Stimulated activated naive B cell treated with anti-CD40 and anti-IgM and Interleukin-4, amounts not matched to agents 10 μg/mL and 1 μg/mL and 100 μg/mL, for 72 hours (primary cell): ENCODE measurements around the gene RAB3IL1.

Experiments used
- ATAC-seq, 2 donors: fragments of 150-1000 bp; cut with Tn5 transposase; replicated peaks; 2 replicates each; pipeline ENCODE4 v1.10.0; 2021; ENCODE audit warnings: moderate library complexity in 1 of 2
- DNase-seq: peaks from one replicate; pipeline ENCODE4 v3.0.0; 2021
- H3K27ac Mint-ChIP-seq: one replicate; pipeline ENCODE4 v1.8.0; 2022; ENCODE audit warnings: mild to moderate bottlenecking, mixed read lengths
- H3K27me3 Mint-ChIP-seq, 2 donors: one replicate each; pipeline ENCODE4 v1.8.0; 2022; ENCODE audit warnings: mixed read lengths in 2 of 2
- H3K36me3 Mint-ChIP-seq, 2 donors: one replicate each; pipeline ENCODE4 v1.8.0; 2022; ENCODE audit warnings: mixed read lengths in 2 of 2, mild to moderate bottlenecking in 1 of 2
- H3K4me1 Mint-ChIP-seq, 2 donors: one replicate each; pipeline ENCODE4 v1.8.0; 2022; ENCODE audit warnings: mixed read lengths in 2 of 2, mild to moderate bottlenecking in 1 of 2
- H3K4me3 Mint-ChIP-seq, 2 donors: one replicate each; pipeline ENCODE4 v1.8.0; 2022; ENCODE audit warnings: mild to moderate bottlenecking in 2 of 2, mixed read lengths in 2 of 2, moderate library complexity in 1 of 2
- H3K9me3 Mint-ChIP-seq, 2 donors: one replicate each; pipeline ENCODE4 v1.8.0; 2022; ENCODE audit warnings: mixed read lengths in 2 of 2, mild to moderate bottlenecking in 1 of 2

Gene RAB3IL1

DNA sequence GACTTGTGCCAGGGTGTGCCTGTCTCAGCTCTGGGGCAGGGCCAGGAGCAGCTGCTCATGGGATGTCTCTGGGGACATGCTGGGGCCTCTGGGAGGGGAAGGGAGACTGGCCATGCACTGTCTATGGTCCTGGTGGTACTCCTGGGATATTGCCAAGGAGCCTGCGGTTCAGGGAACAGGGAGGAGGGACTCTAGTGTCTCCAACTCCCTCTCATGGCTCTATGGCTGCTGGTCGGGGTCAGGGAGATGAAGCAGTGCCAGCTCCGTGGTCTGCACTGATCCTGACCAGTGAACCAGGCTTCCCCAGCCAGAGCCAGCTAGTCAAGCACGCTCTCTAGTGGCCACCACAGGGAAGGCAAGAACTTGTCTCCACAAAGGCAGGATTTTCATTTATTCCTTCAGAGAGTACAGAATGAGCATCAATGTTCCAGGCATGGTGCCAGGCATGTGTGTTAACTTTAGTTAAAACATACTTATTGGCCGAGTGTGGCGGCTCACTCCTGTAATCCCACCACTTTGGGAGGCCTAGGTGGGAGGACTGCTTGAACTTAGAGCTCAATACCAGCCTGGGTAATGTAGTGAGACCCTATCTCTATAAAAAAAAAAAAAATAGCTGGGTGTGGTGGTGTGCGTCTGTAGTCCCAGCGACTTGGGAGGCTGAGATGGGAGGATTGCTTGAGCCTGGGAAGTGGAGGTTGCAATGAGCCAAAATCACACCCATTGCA is 30.3 kb upstream of the RAB3IL1 start:
- H3K36me3 Mint-ChIP-seq: no peaks in the 10 kb centered on the region

GRCh38 chr11:61946894-61947293 is 29.5 kb upstream of the RAB3IL1 start:
- no peaks in the 10 kb centered on the region for H3K9me3 Mint-ChIP-seq
- H3K27ac Mint-ChIP-seq: no peak overlapping the region
- H3K4me1 Mint-ChIP-seq: peaks cover 11 to 14% of the 10 kb centered on the region in 2 donors
- DNase-seq (no peak), ATAC-seq (no peak)
- H3K36me3 Mint-ChIP-seq: no peaks in the 10 kb centered on the region
- H3K27me3 Mint-ChIP-seq: peaks cover under 1 to 3% of the 10 kb centered on the region in 2 donors
- no peak overlapping the region for H3K4me3 Mint-ChIP-seq

More for the DNA sequence above, 30.3 kb upstream of the RAB3IL1 start:
- peaks cover 11 to 14% of the 10 kb centered on the region in 2 donors for H3K4me1 Mint-ChIP-seq
- no peak overlapping the region for H3K27ac Mint-ChIP-seq
- H3K9me3 Mint-ChIP-seq: no peaks in the 10 kb centered on the region
- peaks cover 3 to 6% of the 10 kb centered on the region in 2 donors for H3K27me3 Mint-ChIP-seq
- DNase-seq: peak; percentile 62
- peak; percentile 85 to 90 for ATAC-seq
- H3K4me3 Mint-ChIP-seq: no peak overlapping the region

DNA sequence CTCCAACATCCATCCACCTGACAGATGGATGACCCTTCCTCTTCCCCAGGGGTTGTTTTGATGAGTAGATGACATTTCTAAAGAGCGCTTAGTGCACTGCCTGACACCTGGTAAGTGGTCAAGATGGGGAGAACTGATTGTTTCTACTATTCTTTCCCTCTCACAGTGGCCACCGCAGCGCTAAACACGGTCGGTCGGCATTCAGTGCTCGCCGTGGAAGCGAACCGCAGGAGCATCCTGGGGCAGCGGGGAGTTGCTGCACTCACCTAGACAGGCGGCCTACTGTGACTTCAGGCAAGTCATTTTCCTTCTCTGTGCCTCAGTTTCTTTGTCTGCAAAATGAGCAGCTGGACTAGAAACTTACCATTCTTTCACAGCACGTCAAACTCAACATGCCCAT is 27.8 kb upstream of the RAB3IL1 start:
- H3K4me3 Mint-ChIP-seq: no peak overlapping the region
- no peaks in the 10 kb centered on the region for H3K9me3 Mint-ChIP-seq

GRCh38 chr11:61940466-61940865 is 23.1 kb upstream of the RAB3IL1 start:
- DNase-seq (no peak), ATAC-seq (no peak)
- H3K4me3 Mint-ChIP-seq: no peak overlapping the region
- H3K27ac Mint-ChIP-seq: no peak overlapping the region
- H3K4me1 Mint-ChIP-seq: no peaks in the 10 kb centered on the region
- peaks cover 3% of the 10 kb centered on the region in 2 donors for H3K36me3 Mint-ChIP-seq
- H3K27me3 Mint-ChIP-seq: peaks cover 5 to 27% of the 10 kb centered on the region in 2 donors
- peaks cover 10 to 11% of the 10 kb centered on the region in 2 donors for H3K9me3 Mint-ChIP-seq

More for the DNA sequence above, 27.8 kb upstream of the RAB3IL1 start:
- DNase-seq (no peak), ATAC-seq (no peak)
- Mint-ChIP-seq H3K27ac (no peak overlapping the region), H3K36me3 (no peaks in the 10 kb centered on the region), H3K27me3 (no peaks in the 10 kb centered on the region), H3K4me1 (peaks cover 10 to 14% of the 10 kb centered on the region in 2 donors)

- peaks cover 15% of the 10 kb centered on the region in 2 donors for H3K9me3 Mint-ChIP-seq
- no peak overlapping the region for H3K4me3 Mint-ChIP-seq
- H3K36me3 Mint-ChIP-seq: peaks cover 6 to 7% of the 10 kb centered on the region in 2 donors
- H3K27ac Mint-ChIP-seq: no peak overlapping the region
- DNase-seq (no peak), ATAC-seq (no peak)
- H3K27me3 Mint-ChIP-seq: peaks cover 24 to 48% of the 10 kb centered on the region in 2 donors
- H3K4me1 Mint-ChIP-seq: no peaks in the 10 kb centered on the region
Observed at GRCh38 chr11:61935861-61936260, 18.5 kb upstream of the RAB3IL1 start.

DNA sequence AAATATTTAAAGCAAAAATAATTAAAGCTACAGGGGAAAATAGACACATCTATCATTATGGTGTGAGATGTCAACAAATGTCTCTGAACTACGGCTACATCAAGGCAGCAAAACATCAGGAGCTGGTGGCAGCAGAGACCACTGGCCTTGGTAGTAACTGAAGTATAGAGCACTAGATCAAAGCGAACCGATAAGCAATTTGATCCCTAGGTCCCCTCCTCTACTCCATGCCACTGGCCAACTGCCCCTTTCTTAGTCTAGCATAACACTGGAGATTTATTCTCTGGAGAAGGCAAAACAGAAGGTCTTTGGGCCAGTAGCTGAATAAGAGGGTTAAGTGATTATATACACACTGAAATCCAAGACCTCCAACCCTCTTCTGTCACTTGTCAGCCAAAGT is 13.6 kb upstream of the RAB3IL1 start:
- Mint-ChIP-seq H3K27ac (no peak overlapping the region), H3K36me3 (peaks cover 3 to 4% of the 10 kb centered on the region in 2 donors), H3K27me3 (peaks cover 22 to 30% of the 10 kb centered on the region in 2 donors), H3K9me3 (peaks cover 5 to 8% of the 10 kb centered on the region in 2 donors), H3K4me3 (no peak overlapping the region), H3K4me1 (no peaks in the 10 kb centered on the region)
- no peak for DNase-seq
- ATAC-seq: no peak

- Mint-ChIP-seq H3K4me1 (no peaks in the 10 kb centered on the region), H3K9me3 (peaks cover 4 to 6% of the 10 kb centered on the region in 2 donors), H3K27ac (no peak overlapping the region), H3K27me3 (peaks cover 21 to 31% of the 10 kb centered on the region in 2 donors), H3K36me3 (peaks cover 3 to 4% of the 10 kb centered on the region in 2 donors), H3K4me3 (no peak overlapping the region)
- ATAC-seq (no peak), DNase-seq (no peak)
Observed at GRCh38 chr11:61928606-61929005, 11.2 kb upstream of the RAB3IL1 start.

DNA sequence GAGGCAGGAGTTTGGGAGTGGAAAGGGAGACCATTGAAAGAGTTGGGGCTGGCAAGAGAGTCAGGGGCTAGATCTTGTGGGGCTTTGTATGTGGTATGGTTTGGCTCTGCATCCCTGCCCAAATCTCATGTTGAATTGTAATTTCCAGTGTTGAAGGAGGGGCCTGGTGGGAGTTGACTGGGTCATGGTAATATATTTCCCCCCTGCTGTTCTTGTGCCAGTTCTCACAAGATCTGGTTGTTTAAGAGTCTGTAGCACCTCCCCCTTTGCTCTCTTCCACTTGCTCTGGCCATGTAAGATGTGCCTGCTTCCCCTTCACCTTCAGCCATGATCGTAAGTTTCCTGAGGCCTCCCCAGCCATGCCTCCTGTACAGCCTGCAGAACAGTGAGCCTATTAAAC is 10.1 kb upstream of the RAB3IL1 start:
- peaks cover 17 to 32% of the 10 kb centered on the region in 2 donors for H3K27me3 Mint-ChIP-seq
- no peak overlapping the region for H3K27ac Mint-ChIP-seq
- no peaks in the 10 kb centered on the region for H3K4me1 Mint-ChIP-seq
- H3K4me3 Mint-ChIP-seq: no peak overlapping the region
- no peaks in the 10 kb centered on the region for H3K9me3 Mint-ChIP-seq
- H3K36me3 Mint-ChIP-seq: no peaks in the 10 kb centered on the region
- DNase-seq: no peak
- ATAC-seq: no peak

DNA sequence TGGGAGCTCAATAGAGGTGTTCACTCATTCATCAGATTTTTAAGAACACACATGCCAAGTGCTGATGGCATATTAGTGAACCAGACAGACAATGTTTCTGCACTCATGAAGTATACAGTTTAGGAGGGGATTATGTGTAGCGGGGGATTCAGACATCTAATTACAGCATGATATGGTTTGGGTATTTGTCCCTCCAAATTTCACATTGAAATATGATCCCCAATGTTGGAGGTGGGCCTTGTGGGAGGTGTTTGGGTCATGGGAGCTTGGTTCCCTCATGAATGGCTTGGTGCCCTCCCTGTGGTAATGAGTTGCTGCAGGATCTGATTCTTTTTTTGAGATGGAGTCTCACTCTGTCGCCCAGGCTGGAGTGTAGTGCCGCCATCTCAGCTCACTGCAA is 8.9 kb upstream of the RAB3IL1 start:
- no peak for DNase-seq
- H3K4me3 Mint-ChIP-seq: no peak overlapping the region
- peaks cover 15 to 29% of the 10 kb centered on the region in 2 donors for H3K27me3 Mint-ChIP-seq
- ATAC-seq: no peak
- no peak overlapping the region for H3K27ac Mint-ChIP-seq
- H3K4me1 Mint-ChIP-seq: no peaks in the 10 kb centered on the region
- no peaks in the 10 kb centered on the region for H3K9me3 Mint-ChIP-seq
- no peaks in the 10 kb centered on the region for H3K36me3 Mint-ChIP-seq

DNA sequence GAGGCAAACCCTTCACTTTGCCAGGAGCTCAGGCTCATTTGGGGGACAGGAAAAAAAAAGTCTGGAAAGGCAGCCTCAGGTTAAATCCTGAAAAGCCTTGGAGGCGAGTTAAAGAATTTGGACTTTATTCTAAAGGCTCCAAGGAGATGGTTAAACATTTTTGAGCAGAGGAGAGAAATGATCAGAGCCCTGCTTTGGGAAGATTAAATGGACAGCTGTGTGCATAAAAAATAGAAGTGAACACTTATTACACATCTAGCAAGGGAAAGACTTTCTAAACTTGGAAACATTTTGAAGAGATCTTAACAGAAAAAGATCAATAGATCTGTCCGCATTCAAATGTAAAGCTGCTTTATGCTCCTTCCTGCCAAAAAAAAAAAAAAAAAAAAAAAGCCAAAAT is 8.4 kb upstream of the RAB3IL1 start:
- Mint-ChIP-seq H3K9me3 (no peaks in the 10 kb centered on the region), H3K27ac (no peak overlapping the region)

GRCh38 chr11:61924064-61924455 is 6.7 kb upstream of the RAB3IL1 start:
- Mint-ChIP-seq H3K4me3 (no peak overlapping the region), H3K9me3 (no peaks in the 10 kb centered on the region), H3K27ac (no peak overlapping the region), H3K27me3 (peaks cover 26 to 38% of the 10 kb centered on the region in 2 donors), H3K36me3 (no peaks in the 10 kb centered on the region), H3K4me1 (no peaks in the 10 kb centered on the region)
- ATAC-seq (no peak), DNase-seq (no peak)

More for the DNA sequence above, 8.4 kb upstream of the RAB3IL1 start:
- DNase-seq (no peak), ATAC-seq (no peak)
- Mint-ChIP-seq H3K27me3 (peaks cover 15 to 29% of the 10 kb centered on the region in 2 donors), H3K4me1 (no peaks in the 10 kb centered on the region), H3K4me3 (no peak overlapping the region), H3K36me3 (no peaks in the 10 kb centered on the region)

GRCh38 chr11:61923166-61924063 is 6.0 kb upstream of the RAB3IL1 start:
- Mint-ChIP-seq H3K27me3 (peaks cover 33 to 44% of the 10 kb centered on the region in 2 donors), H3K4me3 (no peak overlapping the region), H3K36me3 (peaks cover 0 to under 1% of the 10 kb centered on the region in 2 donors), H3K4me1 (no peaks in the 10 kb centered on the region), H3K9me3 (no peaks in the 10 kb centered on the region), H3K27ac (no peak overlapping the region)
- DNase-seq (no peak), ATAC-seq (no peak)

GRCh38 chr11:61922539-61922938 is 5.2 kb upstream of the RAB3IL1 start:
- H3K27ac Mint-ChIP-seq: no peak overlapping the region
- peak in 1 of 2 donors; percentile 27 for ATAC-seq
- H3K4me1 Mint-ChIP-seq: peaks cover 6 to 9% of the 10 kb centered on the region in 2 donors
- H3K4me3 Mint-ChIP-seq: no peak overlapping the region
- H3K27me3 Mint-ChIP-seq: peaks cover 41 to 53% of the 10 kb centered on the region in 2 donors
- H3K9me3 Mint-ChIP-seq: no peaks in the 10 kb centered on the region
- no peak for DNase-seq
- peaks cover 0 to 6% of the 10 kb centered on the region in 2 donors for H3K36me3 Mint-ChIP-seq

DNA sequence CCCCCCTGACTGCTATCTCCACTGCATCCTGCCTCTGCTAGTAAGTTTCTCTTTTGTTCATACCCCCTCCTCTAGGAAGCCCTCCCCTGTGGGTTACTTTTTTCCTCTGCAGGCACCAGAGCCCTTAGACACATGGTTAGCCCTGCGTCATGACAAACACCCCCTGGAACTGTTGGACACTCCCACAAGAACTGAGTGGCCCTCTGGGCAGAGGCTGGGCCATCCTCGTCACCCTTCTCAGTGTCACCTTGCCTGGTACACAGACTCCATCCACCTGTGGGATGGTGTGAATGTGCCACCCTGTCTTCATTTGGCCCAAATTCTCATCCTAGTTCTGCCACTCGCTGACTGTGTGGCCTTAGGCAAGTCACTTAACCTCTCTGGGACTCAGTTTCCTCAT is 4.1 kb upstream of the RAB3IL1 start:
- H3K4me3 Mint-ChIP-seq: no peak overlapping the region

More for the DNA sequence above, 4.1 kb upstream of the RAB3IL1 start:
- DNase-seq (no peak), ATAC-seq (no peak)
- Mint-ChIP-seq H3K27ac (no peak overlapping the region), H3K4me1 (peaks cover 6 to 12% of the 10 kb centered on the region in 2 donors), H3K27me3 (peaks cover 48 to 59% of the 10 kb centered on the region in 2 donors), H3K36me3 (peaks cover 0 to 6% of the 10 kb centered on the region in 2 donors), H3K9me3 (no peaks in the 10 kb centered on the region)
